Stimulated activated CD8-positive, alpha-beta memory T cell treated with anti-CD3 and anti-CD28 coated beads, Interleukin-7, amount 100 ng/mL, for 24 hours (primary cell): ENCODE data around the gene SPPL2B.

Experiments used
- DNase-seq: peaks from one replicate; pipeline ENCODE4 v3.0.0-alpha.2; 2020; ENCODE audit warnings: low read depth

Gene SPPL2B

DNA sequence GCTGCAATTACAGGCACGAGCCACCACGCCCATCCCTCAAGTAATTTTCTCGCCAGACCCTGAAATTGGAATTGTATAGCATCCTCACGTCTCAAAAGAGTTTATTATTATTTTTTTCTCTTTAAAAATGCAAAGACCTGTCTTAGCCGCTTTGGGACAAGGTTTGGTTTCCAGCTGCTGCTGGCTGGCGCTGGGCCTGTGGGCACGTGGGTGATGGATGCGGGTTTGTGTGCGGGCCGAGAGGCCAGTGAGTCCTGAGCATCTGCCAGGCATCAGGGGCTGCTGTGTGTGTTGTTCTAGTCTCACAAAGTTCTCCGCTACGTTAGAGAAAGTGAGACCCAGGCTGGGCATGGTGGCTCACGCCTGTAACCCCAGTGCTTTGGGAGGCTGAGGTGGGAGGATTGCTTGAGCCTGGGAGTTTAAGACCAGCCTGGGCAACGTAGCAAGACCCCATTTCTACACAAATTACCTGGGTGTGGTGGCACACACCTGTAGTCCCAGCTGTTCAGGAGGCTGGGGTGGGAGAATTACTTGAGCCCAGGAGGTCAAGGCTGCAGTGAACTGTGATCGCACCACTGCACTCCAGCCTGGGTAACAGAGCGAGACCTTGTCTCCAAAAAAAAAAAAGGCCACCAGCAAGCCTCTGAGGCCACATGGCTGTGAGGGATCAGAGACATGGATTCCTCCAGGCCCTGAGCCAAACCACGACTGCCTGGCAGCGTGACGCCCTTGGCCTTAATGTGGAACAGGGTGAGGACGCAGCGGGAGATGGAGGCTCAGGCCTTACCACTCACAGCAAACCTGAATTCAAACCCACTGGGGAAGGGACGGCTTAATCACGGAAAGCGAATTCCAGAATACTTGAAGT, 26.9 kb downstream of the SPPL2B start:
- DNase-seq: no peak

DNA sequence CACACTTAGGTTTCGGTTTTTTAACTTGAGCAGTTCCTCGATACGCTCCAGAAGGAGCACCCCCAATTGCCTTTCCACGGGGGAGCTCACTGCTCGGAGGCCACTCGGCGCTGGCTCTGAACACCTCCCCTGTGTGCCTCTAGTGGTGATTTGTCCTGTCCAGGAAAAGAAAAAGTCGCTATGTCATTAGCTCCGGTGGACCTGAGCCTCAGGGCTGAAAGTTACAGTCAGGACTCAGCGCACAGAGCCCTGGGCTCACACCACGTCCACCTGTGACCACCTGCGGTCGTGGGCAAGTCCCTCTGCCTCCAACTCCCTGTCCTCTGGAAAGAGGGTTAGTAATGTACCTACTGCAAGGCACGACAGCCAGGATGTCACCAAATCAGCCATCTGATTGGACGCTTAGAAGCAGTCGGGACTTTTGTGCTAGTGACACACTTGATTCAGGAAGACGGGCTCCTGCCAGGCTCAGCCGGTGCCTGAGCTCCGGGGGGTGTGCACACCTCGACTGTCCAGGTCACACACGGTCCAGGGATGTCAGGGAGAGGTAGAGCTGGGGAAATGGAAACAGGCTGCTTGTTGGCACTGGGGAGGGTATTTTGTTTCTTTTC, 27.7 kb downstream of the SPPL2B start:
- no peak for DNase-seq

DNA sequence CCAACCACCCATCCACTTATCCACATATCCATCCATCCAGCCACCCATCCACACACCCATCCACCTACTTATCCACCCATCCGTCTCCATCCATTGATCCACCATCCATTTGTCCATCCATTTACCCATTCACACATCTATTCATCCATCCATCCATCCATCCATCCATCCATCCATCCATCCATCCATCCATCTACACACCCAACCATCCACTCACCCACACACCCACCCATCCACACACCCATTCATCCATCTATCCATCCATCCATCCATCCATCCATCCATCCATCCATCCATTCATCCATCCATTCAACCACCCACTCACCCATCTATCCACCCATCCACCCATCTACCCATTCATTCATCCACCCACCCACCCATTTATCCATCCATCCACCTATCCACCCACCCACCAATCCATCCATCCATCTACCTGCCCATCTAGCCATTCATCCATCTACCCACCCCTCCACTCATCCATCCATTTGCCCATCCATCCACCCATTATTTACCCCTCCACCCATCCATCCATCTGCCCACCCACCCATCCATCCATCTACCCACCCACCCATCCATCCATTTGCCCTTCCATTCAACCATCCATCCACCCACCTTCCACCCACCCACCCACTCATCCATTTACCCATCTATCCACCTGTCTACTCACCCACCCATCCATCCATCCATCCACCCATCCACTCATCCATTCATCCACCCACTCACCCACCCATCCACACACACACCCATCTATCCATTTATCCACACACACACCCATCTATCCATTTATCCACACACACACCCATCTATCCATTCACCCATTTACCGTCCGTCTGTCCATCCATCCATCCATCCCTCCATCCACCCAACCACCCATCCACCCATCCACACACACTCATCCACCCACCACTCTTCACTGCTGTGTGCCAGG, 29.1 kb downstream of the SPPL2B start:
- DNase-seq: no peak

DNA sequence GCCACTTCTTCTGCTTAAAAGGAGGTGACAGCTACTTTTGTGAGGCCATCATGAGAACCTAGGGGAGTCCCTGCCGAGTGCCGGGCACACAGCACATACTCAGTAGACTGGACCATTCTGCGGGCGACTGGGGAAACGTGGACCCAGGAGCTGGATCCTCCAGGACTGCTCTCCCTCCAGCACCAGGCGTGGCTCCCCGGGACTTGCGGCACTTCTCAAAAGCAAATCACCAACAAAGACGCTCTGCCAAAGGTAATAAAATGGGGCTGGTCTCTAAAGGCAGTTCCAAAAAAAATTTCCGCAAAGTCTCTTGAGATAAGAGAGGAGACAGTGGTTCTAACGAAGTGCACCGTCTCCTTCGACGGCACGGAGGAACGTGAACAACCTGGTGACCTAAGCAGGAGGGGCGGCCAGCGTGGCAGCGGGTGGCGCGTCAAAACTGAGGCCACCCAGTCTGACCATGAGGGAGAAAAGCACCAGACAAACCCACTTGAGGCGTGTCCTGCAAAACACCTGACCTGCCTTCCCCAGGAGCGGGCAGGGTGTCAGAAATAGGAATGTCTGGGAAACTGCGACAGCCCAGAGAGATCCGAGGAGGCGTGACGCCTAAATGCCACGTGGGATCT, 30.2 kb downstream of the SPPL2B start:
- no peak for DNase-seq

DNA sequence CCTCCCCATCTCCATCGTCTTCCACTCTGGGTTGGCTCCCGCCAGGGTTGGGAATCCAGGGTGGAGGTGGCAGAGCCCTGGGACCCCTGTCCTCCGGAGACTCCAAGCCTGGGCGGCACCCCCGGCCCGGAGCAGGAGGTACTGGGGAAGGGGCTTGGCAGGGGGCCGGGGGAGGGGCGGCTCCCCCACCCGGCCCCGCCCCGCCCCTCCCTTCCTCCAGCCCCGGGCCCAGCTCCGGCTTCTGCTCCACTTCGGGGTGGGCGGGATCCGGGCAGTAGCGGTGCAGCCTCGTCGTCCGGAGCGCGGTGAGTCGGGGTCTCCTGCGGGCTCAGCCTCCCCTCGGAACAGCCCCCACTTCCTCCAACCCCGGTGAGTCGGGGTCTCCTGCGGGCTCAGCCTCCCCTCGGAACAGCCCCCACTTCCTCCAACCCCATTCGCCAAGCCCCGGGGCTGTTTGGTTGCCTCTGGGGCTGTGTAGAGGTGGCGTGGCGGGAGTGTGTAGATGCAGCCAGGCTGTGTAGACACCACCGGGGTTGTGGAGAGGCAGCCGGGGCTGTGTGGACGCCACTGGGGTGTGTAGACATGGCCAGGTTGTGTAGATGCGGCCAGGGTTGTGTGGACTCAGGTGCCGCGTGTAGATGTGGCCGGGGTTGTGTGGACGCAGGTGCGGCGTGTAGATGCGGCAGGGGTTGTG, 31.7 kb downstream of the SPPL2B start, which contains the start of gene TMPRSS9:
Gene TMPRSS9, plus strand, starts transcription at position 274 of the 694 bp plus-strand sequence. CDS start 29,521 bp downstream, outside the sequence.
- DNase-seq: no peak

DNA sequence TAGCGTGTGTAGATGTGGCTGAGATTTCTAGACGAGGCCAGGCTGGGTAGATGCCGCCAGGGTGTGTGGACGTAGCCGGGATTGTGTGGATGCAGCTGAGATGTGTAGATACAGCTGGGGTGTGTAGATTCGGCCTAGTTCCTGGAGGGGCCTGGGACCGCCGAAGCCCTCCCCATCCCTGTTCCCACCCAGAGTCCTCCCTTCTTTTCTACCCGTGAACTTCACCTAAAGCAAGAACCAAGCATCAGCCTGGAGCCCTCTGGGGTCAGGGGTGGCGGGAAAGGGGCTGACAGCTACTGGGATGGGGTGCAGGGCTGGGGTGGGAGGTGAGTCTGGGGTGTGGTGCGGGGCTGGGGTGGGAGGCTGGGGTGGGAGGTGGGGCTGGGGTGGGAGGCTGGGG, 32.3 kb downstream of the SPPL2B start:
- DNase-seq: no peak

DNA sequence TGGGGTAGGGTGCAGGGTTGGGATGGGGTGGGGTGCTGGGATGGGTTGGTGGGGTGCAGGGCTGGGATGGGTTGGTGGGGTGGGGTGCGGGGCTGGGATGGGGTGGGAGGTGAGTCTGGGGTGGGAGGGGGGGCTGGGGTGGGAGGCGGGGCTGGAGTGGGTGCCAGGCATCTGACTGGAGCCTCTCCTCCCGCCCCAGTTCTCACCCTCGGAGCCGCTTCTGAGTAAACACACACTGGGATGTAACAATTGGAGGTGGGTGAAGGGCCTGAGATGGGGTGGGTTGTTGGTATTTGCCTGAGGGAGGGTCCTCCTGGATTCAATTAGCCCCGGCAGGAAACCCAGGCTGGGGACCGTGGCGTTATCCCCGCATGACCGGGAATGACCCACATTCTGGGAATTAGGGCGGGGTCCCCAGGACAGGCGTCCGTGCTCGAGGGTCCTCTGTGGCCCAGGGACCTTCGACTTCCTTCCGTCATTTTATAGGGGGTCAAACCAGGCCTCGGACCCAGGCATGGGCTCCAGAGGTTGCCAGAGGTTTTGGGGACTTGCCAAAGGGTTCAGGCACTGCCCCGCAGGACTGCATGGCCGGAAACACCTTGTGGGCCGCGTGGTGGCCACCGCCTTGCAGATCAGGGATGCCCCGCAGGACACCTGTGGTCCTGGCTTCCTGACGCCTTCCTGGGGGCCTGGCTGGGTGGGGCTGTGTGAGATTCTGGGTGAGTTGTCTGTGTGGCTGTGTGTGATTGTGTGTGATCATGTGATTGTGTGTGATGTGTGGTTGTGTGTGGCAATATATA, 33.0 kb downstream of the SPPL2B start:
- DNase-seq: no peak

DNA sequence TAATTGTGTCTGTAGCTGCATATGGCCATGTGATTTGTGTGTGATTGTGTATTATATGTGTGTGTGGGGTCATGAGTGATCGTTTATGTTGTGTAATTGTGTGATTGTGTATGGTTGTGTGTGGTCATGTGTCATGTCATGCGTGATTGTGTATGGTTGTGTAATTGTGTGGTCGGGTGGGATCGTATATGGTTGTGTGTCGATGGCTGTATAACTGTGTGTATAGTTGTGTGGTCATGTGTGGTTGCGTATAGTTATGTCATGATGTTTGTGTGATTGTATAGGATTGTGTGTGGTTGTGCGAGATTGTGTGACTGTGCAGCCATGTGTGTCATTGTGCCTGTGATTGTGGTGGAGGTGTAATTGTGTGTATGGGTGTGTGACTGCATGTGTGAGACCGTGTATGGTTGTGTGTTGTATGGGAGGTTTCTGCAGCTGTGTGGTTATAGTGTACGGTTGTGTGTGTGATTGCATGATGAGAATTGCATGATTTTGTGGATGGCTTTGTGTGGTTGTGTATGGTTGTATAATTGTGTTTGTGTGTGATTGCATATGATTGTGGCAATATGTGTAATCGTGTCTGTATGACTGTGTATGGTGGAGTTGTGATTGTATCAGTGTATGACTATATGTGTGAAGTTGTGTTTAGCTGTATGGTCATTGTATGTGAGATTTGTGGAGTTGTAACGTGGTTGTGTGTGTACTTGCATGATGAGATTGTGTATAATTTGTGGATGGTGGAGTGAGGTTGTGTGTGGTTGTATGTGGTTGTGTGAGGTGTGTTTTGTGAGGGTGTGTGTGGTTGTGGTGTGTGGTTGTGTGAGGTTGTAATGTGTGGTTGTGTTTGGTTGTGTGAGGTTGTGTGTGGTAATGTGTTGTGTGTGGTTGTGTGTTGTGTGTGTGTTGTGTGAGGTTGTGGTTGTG, 33.8 kb downstream of the SPPL2B start:
- no peak for DNase-seq

DNA sequence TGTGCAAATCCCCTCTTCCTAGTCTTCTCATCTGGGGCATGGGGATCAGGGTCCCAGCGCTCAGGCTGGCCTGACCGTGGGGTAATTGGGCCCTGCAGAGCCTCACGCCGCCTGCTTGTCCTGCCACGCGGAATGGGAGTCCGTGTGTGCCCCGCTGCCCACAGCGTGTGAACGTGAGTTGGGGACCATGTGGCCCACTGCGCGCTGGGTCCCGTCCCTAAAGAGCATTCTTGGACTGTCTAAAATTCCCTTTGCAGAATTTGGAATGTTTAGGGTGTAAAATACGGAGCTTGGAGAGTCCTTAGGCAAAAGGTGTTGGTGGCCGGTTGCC, 34.5 kb downstream of the SPPL2B start:
- no peak for DNase-seq

DNA sequence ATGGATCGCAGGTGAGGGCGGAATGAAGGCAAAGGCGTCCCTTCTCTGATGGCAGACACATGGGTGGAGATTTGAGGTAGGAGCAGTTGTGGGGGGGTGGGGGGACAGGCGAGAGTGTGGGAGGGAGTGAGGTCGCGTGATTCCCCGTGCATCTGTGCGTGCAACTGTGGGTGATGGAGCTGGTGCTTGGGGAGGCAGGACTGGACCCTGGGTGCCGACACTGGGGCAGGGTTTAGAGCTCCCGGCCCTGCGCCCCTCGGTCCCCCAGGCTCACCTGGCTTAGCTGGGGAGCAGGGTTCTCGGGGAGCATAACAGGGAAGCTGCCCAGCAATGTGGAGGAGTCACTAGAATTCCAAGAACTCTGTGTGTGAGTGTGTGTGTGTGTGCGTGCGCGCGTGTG, 34.9 kb downstream of the SPPL2B start:
- DNase-seq: no peak

DNA sequence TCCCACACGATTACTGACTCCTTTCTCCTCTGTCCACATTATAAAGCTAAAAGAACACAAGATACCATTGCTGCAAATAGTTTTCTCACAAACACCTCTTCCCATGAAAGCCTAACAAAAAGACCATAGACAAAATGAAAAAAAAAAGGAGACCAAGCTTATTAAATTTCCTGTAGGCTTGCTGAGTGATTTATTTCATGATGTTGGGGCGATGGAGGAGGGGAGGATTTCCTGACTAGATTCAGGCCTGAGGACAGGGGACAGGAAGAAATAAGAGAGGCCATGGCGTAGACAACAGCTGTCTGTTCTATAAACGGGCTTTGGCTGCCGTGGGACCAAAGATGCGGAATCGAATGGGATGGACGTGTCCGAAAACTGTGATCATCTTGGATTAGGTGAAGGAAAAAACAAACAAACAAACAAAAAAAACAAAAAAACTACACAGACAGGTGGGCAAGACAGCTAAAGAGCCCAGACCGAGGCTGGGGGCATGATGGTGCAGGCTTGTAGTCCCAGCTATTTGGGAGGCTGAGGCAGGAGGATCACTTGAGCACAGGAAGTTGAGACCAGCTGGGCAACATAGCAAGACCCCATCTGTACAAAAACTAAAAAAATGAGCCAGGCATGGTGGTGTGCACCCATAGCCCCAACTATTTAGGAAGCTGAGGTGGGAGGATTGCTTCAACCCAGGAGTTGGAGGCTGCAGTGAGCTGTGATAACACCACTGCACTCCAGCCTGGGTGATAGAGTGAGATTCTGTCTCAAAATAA, 36.9 kb downstream of the SPPL2B start:
- DNase-seq: no peak

DNA sequence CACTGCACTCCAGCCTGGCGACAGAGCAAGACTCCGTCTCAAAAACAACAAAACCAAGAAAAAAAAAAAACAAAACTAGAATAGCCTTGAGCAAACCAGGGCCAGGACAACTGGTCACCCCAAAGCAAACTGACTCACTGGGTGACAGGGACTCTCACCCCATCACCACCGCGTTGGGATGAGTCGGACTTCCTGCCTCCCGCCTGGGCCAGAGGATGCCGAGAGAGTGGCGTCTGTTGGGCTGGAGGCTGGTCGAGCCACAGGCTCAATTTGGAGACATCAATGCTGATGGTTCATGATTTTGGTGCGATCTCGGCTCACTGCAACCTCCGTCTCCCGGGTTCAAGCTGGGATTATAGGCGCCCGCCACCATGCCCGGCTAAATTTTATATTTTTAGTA, 43.2 kb downstream of the SPPL2B start:
- no peak for DNase-seq

DNA sequence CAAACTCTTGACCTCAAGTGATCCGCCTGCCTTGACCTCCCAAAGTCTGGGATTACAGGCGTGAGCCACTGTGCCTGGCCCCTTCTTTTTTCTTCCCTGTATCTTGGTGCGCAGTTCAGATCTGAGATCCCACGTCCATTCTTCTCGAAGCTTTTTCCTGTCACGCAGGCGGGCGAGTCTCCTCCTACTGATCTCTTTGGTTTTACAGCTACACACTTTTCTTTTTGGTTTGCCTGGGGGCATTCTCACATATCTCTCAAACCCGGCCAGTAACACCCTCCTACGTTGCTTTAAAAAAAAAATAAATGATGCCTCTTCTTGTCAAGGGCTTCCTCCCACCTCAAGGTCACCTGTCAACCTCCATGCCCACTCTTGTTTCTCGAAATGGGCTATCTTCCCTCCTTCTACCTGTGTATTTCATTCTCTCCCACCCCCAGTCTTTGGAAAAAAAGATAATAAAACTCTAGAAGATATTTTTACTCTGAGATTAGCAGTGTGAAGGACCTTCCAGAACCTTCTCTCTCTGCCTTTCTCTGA, 43.7 kb downstream of the SPPL2B start:
- no peak for DNase-seq

DNA sequence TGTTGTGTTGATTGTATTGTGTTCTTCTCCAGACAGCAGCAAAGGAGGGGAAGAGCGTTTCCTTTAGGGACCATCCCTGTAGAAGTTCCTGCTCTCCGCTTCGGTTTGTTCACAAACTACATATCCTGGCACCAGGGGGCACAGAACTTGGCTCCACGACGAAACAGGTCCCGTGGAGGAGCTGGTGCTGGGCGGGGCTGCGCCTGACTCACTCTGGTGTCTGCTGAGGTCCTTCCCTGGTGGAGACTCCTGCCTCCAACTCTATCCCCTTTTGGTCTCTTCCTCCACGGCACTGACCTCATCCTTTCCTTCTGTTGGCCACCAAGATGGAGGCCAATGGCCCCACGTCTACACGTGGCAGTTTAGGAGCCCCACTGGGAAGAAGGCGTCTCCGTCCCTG, 46.3 kb downstream of the SPPL2B start:
- DNase-seq: no peak

DNA sequence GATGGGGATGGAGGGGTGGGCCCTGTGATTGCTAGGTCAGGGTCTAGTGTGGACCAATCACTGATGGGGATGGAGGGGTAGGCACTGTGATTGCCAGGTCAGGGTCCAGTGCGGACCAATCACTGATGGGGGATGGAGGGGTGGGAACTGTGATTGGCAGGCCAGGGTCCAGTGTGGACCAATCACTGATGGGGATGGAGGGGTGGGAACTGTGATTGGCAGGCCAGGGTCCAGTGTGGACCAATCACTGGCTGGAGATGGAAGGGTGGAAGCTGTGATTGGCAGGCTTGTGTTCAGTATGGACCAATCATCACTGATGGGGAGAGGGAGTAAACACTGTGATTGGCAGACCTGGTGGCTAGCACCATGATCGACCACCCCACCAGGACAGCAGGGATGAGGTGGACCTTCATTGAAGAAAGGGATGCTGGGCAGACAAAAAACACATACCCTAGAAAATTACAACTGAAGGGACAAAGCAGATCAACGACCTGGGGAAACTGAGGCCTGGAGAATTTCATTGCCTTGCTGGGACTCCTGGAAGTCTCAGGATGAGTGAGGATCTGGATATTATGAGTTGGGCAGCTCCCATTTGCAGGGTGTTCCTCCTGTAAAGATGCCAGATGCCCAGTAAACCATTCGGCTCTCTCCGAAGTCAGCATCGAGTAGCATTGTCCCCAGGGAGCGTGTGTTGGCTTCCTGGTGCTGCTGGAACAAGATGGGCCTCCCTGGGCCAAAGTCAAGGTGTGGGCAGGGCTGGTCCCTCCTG, 47.1 kb downstream of the SPPL2B start:
- DNase-seq: no peak

DNA sequence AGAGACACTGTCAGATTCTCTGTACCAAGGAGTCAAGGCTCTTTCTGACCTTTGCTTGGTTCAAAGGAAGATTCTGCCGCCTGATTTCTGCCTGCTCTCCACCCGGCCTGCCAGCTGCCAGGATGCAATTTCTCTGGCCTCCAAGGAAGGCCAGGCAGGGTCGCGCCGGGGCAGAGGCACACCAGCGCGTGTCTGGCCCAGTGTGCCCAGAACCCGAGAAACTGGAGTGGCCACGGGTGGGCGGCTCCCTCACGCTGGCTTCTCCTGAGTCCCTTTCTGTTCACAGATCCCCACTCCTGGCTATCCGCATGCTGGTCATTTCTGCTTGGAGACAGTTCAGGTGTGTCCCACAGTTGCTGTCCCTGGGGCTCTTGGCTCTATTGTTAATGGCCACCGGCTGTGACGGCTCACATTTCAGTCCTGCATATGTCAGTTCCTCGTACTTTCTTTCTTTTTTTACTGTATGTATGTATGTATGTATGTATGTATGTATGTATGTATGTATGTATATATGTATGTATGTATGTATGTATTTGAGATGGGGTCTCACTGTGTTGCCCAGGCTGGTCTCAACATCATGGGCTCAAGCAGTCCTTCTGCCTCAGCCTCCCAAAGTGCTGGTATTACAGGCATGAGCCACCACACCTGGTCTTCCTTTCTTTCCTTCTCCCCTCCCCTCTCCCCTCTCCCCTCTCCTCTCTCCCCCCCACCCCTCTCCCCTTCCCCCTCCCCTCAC, 48.5 kb downstream of the SPPL2B start:
- DNase-seq: no peak

DNA sequence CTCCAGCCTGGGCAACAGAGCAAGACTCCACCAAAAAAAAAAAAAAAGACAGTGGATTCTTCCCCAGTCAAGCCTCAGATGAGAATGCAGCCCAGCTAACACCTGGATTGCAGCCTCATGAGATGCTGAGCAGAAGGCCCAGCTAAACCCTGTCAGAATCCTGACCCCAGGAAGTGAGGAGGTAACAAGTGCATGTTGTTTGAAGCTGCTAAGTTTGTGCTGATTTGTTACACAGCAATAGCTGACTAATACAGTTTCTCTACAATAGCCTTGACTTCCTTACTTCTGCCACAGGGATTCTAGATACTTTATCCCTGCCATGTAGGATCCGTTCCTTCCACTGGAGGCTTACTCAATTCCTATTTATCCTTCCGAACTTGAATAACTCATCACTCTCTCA, 52.1 kb downstream of the SPPL2B start:
- no peak for DNase-seq
